Mesothelial cell of epicardium (in vitro differentiated cells): ENCODE measurements around the gene TMCC1. TPM values are rescaled to one million over a fixed set of nuclear protein-coding genes. Genes with fewer than 3 reads are reported as not detected.

Experiments
- DNase-seq, 2 experiments: peaks; one replicate each; pipeline ENCODE4 v3.0.0; 2021; ENCODE audit warnings: low spot score in 2 of 2; ENCODE audit not compliant: unreplicated experiment in 2 of 2
- H3K27ac Mint-ChIP-seq: 2 replicates; pipeline ENCODE4 v1.8.0; 2021; ENCODE audit warnings: mixed read lengths
- H3K27me3 Mint-ChIP-seq: 2 replicates; pipeline ENCODE4 v1.8.0; 2021; ENCODE audit warnings: low read depth, mixed read lengths
- H3K36me3 Mint-ChIP-seq: 2 replicates; pipeline ENCODE4 v1.8.0; 2021; ENCODE audit warnings: mixed read lengths
- H3K4me1 Mint-ChIP-seq: 2 replicates; pipeline ENCODE4 v1.8.0; 2021; ENCODE audit warnings: mixed read lengths
- H3K4me3 Mint-ChIP-seq: 2 replicates; pipeline ENCODE4 v1.8.0; 2021; ENCODE audit warnings: mild to moderate bottlenecking, moderate library complexity, mixed read lengths
- H3K9me3 Mint-ChIP-seq: 2 replicates; pipeline ENCODE4 v1.8.0; 2021; ENCODE audit warnings: mixed read lengths
- total RNA-seq: library from RNA; stranded (reverse); gene quantifications from 3 replicates; pipeline ENCODE4 v1.2.1, GENCODE V29; 2021
- TF ChIP-seq, protein P1 (sequence below): fragments of 200-600 bp; sonication (generic); IDR thresholded peaks from one replicate; pipeline ENCODE4 v1.5.0; 2021; ENCODE audit warnings: antibody characterized with exemption; ENCODE audit not compliant: unreplicated experiment

TMCC1 gene
- total RNA-seq, 1 donor from 2014 or later, result 52.4 TPM

DNA sequence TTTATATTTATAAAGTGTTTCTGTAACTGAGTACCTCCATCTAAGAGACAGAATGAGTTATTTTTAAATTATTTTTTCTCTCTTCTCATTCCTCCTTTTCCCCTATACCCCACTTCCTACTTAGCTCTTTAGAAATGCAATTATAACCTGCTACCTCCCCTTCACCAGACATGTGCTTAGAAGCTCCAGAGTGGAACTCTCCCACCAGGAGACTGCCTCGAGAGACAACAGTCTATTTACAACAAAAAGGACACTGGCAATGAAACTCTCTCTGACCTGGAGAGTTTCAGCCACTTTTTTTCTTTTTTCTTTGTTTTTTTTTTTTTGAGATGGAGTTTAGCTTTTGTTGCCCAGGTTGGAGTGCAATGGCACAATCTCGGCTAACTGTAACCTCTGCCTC lies 177.7 kb downstream of the TMCC1 start:
- TF ChIP-seq, protein P1, sequence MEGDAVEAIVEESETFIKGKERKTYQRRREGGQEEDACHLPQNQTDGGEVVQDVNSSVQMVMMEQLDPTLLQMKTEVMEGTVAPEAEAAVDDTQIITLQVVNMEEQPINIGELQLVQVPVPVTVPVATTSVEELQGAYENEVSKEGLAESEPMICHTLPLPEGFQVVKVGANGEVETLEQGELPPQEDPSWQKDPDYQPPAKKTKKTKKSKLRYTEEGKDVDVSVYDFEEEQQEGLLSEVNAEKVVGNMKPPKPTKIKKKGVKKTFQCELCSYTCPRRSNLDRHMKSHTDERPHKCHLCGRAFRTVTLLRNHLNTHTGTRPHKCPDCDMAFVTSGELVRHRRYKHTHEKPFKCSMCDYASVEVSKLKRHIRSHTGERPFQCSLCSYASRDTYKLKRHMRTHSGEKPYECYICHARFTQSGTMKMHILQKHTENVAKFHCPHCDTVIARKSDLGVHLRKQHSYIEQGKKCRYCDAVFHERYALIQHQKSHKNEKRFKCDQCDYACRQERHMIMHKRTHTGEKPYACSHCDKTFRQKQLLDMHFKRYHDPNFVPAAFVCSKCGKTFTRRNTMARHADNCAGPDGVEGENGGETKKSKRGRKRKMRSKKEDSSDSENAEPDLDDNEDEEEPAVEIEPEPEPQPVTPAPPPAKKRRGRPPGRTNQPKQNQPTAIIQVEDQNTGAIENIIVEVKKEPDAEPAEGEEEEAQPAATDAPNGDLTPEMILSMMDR, result no peak
- Mint-ChIP-seq H3K9me3 (no peaks in the 10 kb centered on the region), H3K4me1 (peaks cover 9% of the 10 kb centered on the region), H3K27ac (no peak overlapping the region), H3K36me3 (no peaks in the 10 kb centered on the region), H3K4me3 (no peak overlapping the region), H3K27me3 (no peaks in the 10 kb centered on the region)
- DNase-seq, result no peak

DNA sequence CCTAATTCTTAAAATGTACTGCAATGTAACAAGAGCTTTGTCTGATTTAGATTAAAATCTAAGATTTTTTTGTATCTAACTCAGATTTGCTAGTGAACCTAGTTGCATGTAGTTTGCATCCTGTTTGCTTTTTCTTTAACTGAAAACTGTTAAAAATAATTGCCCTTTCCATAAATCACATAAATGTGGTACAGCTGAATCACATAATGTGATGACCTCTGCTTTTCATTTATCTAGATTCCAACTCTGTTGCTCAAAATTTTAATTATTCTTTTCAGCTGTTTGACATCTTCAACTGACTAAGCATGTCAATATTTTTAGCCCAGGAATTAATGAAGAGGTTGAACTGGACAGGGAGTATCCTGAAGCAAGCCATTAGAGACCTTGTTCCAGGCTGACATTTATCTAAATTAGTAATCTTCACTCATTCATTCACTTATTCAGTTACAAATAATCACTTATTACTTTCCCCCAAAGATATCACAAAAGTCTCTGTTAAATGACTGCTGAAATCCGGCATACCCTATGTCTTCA lies 185.1 kb downstream of the TMCC1 start:
- Mint-ChIP-seq H3K4me3 (no peak overlapping the region), H3K27me3 (no peaks in the 10 kb centered on the region), H3K27ac (no peak overlapping the region), H3K36me3 (peaks cover 9% of the 10 kb centered on the region), H3K4me1 (peaks cover 10% of the 10 kb centered on the region), H3K9me3 (no peaks in the 10 kb centered on the region)
- DNase-seq, result no peak
- TF ChIP-seq, protein P1, result no peak

- no peak overlapping the region for H3K27ac Mint-ChIP-seq
- peaks cover 6% of the 10 kb centered on the region for H3K36me3 Mint-ChIP-seq
- TF ChIP-seq, protein P1, result no peak
- DNase-seq, result no peak
- no peak overlapping the region for H3K4me3 Mint-ChIP-seq
- H3K9me3 Mint-ChIP-seq, result no peaks in the 10 kb centered on the region
- no peaks in the 10 kb centered on the region for H3K27me3 Mint-ChIP-seq
- peaks cover 11% of the 10 kb centered on the region for H3K4me1 Mint-ChIP-seq
Observed at GRCh38 chr3:129705274-129705673, 188.2 kb downstream of the TMCC1 start.

GRCh38 chr3:129703913-129704312 lies 189.6 kb downstream of the TMCC1 start:
- Mint-ChIP-seq H3K27me3 (no peaks in the 10 kb centered on the region), H3K27ac (no peak overlapping the region), H3K9me3 (no peaks in the 10 kb centered on the region), H3K4me3 (no peak overlapping the region), H3K4me1 (peaks cover 12% of the 10 kb centered on the region), H3K36me3 (peaks cover 3% of the 10 kb centered on the region)
- no peak for DNase-seq
- TF ChIP-seq, protein P1, result no peak

- Mint-ChIP-seq H3K36me3 (peaks cover 5% of the 10 kb centered on the region), H3K9me3 (peaks cover 2% of the 10 kb centered on the region), H3K27me3 (no peaks in the 10 kb centered on the region), H3K4me3 (no peak overlapping the region), H3K4me1 (peaks cover 9% of the 10 kb centered on the region), H3K27ac (no peak overlapping the region)
- TF ChIP-seq, protein P1, result no peak
- DNase-seq, result no peak
Observed at GRCh38 chr3:129702934-129703712, 190.4 kb downstream of the TMCC1 start.
